Breast epithelium (tissue), 4 donors: ENCODE results near the gene IDE. TPM values are rescaled to one million over a fixed set of nuclear protein-coding genes. Genes with fewer than 3 reads are reported as not detected.
A peak's percentile ranks its signal among the peaks of the same experiment; 100 is the strongest.

Experiments
- DNase-seq, 2 donors: peaks; one replicate each; pipeline ENCODE4 v3.0.0-alpha.2; 2019; ENCODE audit warnings: low spot score in 2 of 2
- H3K27ac ChIP-seq, 2 donors: fragments of 200-600 bp; sonication (generic) in 1 of 2; one replicate each; pipeline ENCODE4 v1.5.1; 2016 to 2019; ENCODE audit warnings: mild to moderate bottlenecking in 1 of 2
- H3K27me3 ChIP-seq, 2 donors: fragments of 200-600 bp; sonication (generic) in 1 of 2; one replicate each; pipeline versions ENCODE4 v1.5.1 to v1.6.0; 2017 to 2019; ENCODE audit warnings: control low read depth in 1 of 2, mild to moderate bottlenecking in 1 of 2
- H3K36me3 ChIP-seq: fragments of 200-600 bp; one replicate; pipeline ENCODE4 v1.5.1; 2019
- H3K4me1 ChIP-seq, 2 donors: fragments of 200-600 bp; sonication (generic); one replicate each; pipeline ENCODE4 v1.5.1; 2016 to 2019; ENCODE audit warnings: control low read depth in 1 of 2
- H3K4me3 ChIP-seq, 3 donors: fragments of 200-600 bp; sonication (generic); 1 replicate in 2 of 3; 2 replicates in 1 of 3; pipeline ENCODE4 v1.5.1; 2016 to 2019; ENCODE audit warnings: mild to moderate bottlenecking in 3 of 3, moderate library complexity in 2 of 3
- H3K9me3 ChIP-seq, 2 donors: fragments of 200-600 bp; sonication (generic) in 1 of 2; one replicate each; pipeline ENCODE4 v1.5.1; 2016 to 2019; ENCODE audit warnings: control low read depth in 1 of 2
- CTCF ChIP-seq, 3 donors: fragments of 450-650 bp; IDR thresholded peaks; one replicate each; pipeline ENCODE4 v1.5.1; 2016 to 2017; ENCODE audit warnings: antibody characterized with exemption in 3 of 3, mild to moderate bottlenecking in 3 of 3, moderate library complexity in 3 of 3
- POLR2A ChIP-seq: fragments of 450-650 bp; IDR thresholded peaks from one replicate; pipeline ENCODE4 v1.6.1; 2016; ENCODE audit warnings: antibody characterized with exemption, mild to moderate bottlenecking, moderate library complexity
- POLR2AphosphoS5 ChIP-seq, 3 donors: sonication (generic); formaldehyde crosslinking; IDR thresholded peaks; one replicate each; pipeline ENCODE4 v1.6.1; 2017; ENCODE audit warnings: antibody characterized with exemption in 3 of 3
- intact Hi-C: fragments of 100-400 bp; cut with DNase I; formaldehyde crosslinking; loops from one replicate; pipeline ENCODE4 v1.15.1; 2023; ENCODE audit warnings: low total_unique reads
- total RNA-seq, 3 donors: library from RNA; depleted of rRNA; stranded (reverse); fragments of >200 nt; gene quantifications; one replicate each; pipeline ENCODE4 v1.1.0, GENCODE V29; 2016

Gene IDE
- total RNA-seq, 3 donors from 2014 or later: 24.0 to 39.5 (median 29.2) TPM

GRCh38 chr10:92430103-92430502 is 143.8 kb downstream of the IDE start:
- H3K4me1 ChIP-seq: no peaks in the 10 kb centered on the region
- H3K9me3 ChIP-seq: no peaks in the 10 kb centered on the region
- intact Hi-C loops: no loop called here
- no peak for TF ChIP-seq CTCF (IDR thresholded peaks at IDR 0.05)
- DNase-seq: no peak
- no peaks in the 10 kb centered on the region for H3K36me3 ChIP-seq
- no peak overlapping the region for H3K4me3 ChIP-seq
- no peak overlapping the region for H3K27ac ChIP-seq
- no peaks in the 10 kb centered on the region for H3K27me3 ChIP-seq

GRCh38 chr10:92421550-92421949 is 152.3 kb downstream of the IDE start:
- Histone ChIP-seq H3K27ac (no peak overlapping the region), H3K4me1 (no peaks in the 10 kb centered on the region), H3K4me3 (no peak overlapping the region), H3K27me3 (peaks cover 0 to 19% of the 10 kb centered on the region in 2 donors), H3K9me3 (peaks cover 0 to 4% of the 10 kb centered on the region in 2 donors), H3K36me3 (no peaks in the 10 kb centered on the region)
- DNase-seq: no peak
- TF ChIP-seq POLR2AphosphoS5 (IDR thresholded peaks at IDR 0.05) (no peak), POLR2A (no peak), CTCF (IDR thresholded peaks at IDR 0.05) (no peak)
- intact Hi-C loops: no loop called here

- H3K4me3 ChIP-seq: peak overlapping the region; percentile 17 to 40 (median 23)
- H3K4me1 ChIP-seq: no peaks in the 10 kb centered on the region
- no peak for DNase-seq
- H3K9me3 ChIP-seq: peaks cover 0 to 4% of the 10 kb centered on the region in 2 donors
- H3K27ac ChIP-seq: no peak overlapping the region
- TF ChIP-seq CTCF (IDR thresholded peaks at IDR 0.05): no peak
- TF ChIP-seq POLR2A: no peak
- no peak for TF ChIP-seq POLR2AphosphoS5 (IDR thresholded peaks at IDR 0.05)
- intact Hi-C loops: no loop called here
- H3K36me3 ChIP-seq: no peaks in the 10 kb centered on the region
- H3K27me3 ChIP-seq: peaks cover 0 to 19% of the 10 kb centered on the region in 2 donors
Measured at GRCh38 chr10:92420546-92421275, 153.2 kb downstream of the IDE start.

- H3K4me1 ChIP-seq: no peaks in the 10 kb centered on the region
- no peak for DNase-seq
- intact Hi-C loops: no loop called here
- no peak overlapping the region for H3K27ac ChIP-seq
- H3K9me3 ChIP-seq: peaks cover 0 to 4% of the 10 kb centered on the region in 2 donors
- H3K4me3 ChIP-seq: peak overlapping the region in 2 of 3 donors; percentile 23 to 40
- no peaks in the 10 kb centered on the region for H3K36me3 ChIP-seq
- H3K27me3 ChIP-seq: peaks cover 0 to 19% of the 10 kb centered on the region in 2 donors
- TF ChIP-seq POLR2A (no peak), CTCF (IDR thresholded peaks at IDR 0.05) (no peak), POLR2AphosphoS5 (IDR thresholded peaks at IDR 0.05) (no peak)
Measured at GRCh38 chr10:92419740-92420545, 153.9 kb downstream of the IDE start.

- Histone ChIP-seq H3K36me3 (no peaks in the 10 kb centered on the region), H3K4me1 (no peaks in the 10 kb centered on the region), H3K4me3 (no peak overlapping the region), H3K9me3 (peaks cover 0 to 4% of the 10 kb centered on the region in 2 donors), H3K27me3 (peaks cover 0 to 19% of the 10 kb centered on the region in 2 donors), H3K27ac (no peak overlapping the region)
- intact Hi-C loops: no loop called here
- TF ChIP-seq POLR2A: no peak
- no peak for TF ChIP-seq CTCF (IDR thresholded peaks at IDR 0.05)
- no peak for TF ChIP-seq POLR2AphosphoS5 (IDR thresholded peaks at IDR 0.05)
- DNase-seq: no peak
Measured at GRCh38 chr10:92418891-92419290, 155.0 kb downstream of the IDE start.
